Stimulated activated naive CD8-positive, alpha-beta T cell treated with anti-CD3 and anti-CD28 coated beads, Interleukin-15, amount 100 ng/mL, for 72 hours (primary cell): ENCODE results near the gene PIP5K1A.

ENCODE experiments used
- ATAC-seq: fragments of 150-1000 bp; cut with Tn5 transposase; 2 replicates; pipeline ENCODE4 v1.10.0; 2021; ENCODE audit warnings: mild to moderate bottlenecking, moderate library complexity
- DNase-seq, 2 donors: peaks; one replicate each; pipeline ENCODE4 v3.0.0; 2021 to 2022
- H3K27ac Mint-ChIP-seq, 2 donors: one replicate each; pipeline ENCODE4 v1.8.0; 2022; ENCODE audit warnings: mild to moderate bottlenecking in 2 of 2, mixed read lengths in 2 of 2, moderate library complexity in 2 of 2
- H3K27me3 Mint-ChIP-seq: one replicate; pipeline ENCODE4 v1.8.0; 2022; ENCODE audit warnings: mixed read lengths
- H3K4me1 Mint-ChIP-seq: one replicate; pipeline ENCODE4 v1.8.0; 2022; ENCODE audit warnings: mild to moderate bottlenecking, mixed read lengths
- H3K4me3 Mint-ChIP-seq, 2 donors: one replicate each; pipeline ENCODE4 v1.8.0; 2022; ENCODE audit warnings: mild to moderate bottlenecking in 2 of 2, mixed read lengths in 2 of 2, moderate library complexity in 1 of 2
- H3K9me3 Mint-ChIP-seq, 2 donors: one replicate each; pipeline ENCODE4 v1.8.0; 2022; ENCODE audit warnings: mixed read lengths in 2 of 2

PIP5K1A gene

GRCh38 chr1:151211972-151212705 lies 13.8 kb downstream of the PIP5K1A start:
- Mint-ChIP-seq H3K27me3 (no peaks in the 10 kb centered on the region), H3K9me3 (no peaks in the 10 kb centered on the region), H3K4me3 (peak overlapping the region in 1 of 2 donors; percentile 33), H3K4me1 (peaks cover 40% of the 10 kb centered on the region), H3K27ac (peak overlapping the region; percentile 42 to 64)
- ATAC-seq (no peak), DNase-seq (no peak)

GRCh38 chr1:151213560-151213959 lies 15.2 kb downstream of the PIP5K1A start:
- Mint-ChIP-seq H3K4me3 (no peak overlapping the region), H3K27me3 (no peaks in the 10 kb centered on the region), H3K27ac (peak overlapping the region in 1 of 2 donors; percentile 11), H3K9me3 (no peaks in the 10 kb centered on the region), H3K4me1 (peaks cover 40% of the 10 kb centered on the region)
- no peak for DNase-seq
- no peak for ATAC-seq

GRCh38 chr1:151221616-151222015 lies 23.3 kb downstream of the PIP5K1A start:
- H3K27me3 Mint-ChIP-seq: no peaks in the 10 kb centered on the region
- no peak overlapping the region for H3K27ac Mint-ChIP-seq
- H3K4me1 Mint-ChIP-seq: peaks cover 9% of the 10 kb centered on the region
- DNase-seq: no peak
- ATAC-seq: no peak
- H3K9me3 Mint-ChIP-seq: no peaks in the 10 kb centered on the region
- no peak overlapping the region for H3K4me3 Mint-ChIP-seq

- H3K9me3 Mint-ChIP-seq: no peaks in the 10 kb centered on the region
- DNase-seq: no peak
- H3K4me1 Mint-ChIP-seq: peaks cover 8% of the 10 kb centered on the region
- H3K4me3 Mint-ChIP-seq: no peak overlapping the region
- no peak for ATAC-seq
- no peaks in the 10 kb centered on the region for H3K27me3 Mint-ChIP-seq
- no peak overlapping the region for H3K27ac Mint-ChIP-seq
Observed at GRCh38 chr1:151222130-151222529, 23.8 kb downstream of the PIP5K1A start.

GRCh38 chr1:151235235-151235634 lies 36.9 kb downstream of the PIP5K1A start:
- no peak for DNase-seq
- H3K27ac Mint-ChIP-seq: no peak overlapping the region
- no peak overlapping the region for H3K4me3 Mint-ChIP-seq
- no peaks in the 10 kb centered on the region for H3K27me3 Mint-ChIP-seq
- ATAC-seq: no peak
- no peaks in the 10 kb centered on the region for H3K4me1 Mint-ChIP-seq
- H3K9me3 Mint-ChIP-seq: no peaks in the 10 kb centered on the region

- H3K4me3 Mint-ChIP-seq: no peak overlapping the region
- H3K9me3 Mint-ChIP-seq: no peaks in the 10 kb centered on the region
- H3K27me3 Mint-ChIP-seq: no peaks in the 10 kb centered on the region
- ATAC-seq: no peak
- peak overlapping the region in 1 of 2 donors; percentile 5 for H3K27ac Mint-ChIP-seq
- no peak for DNase-seq
- no peaks in the 10 kb centered on the region for H3K4me1 Mint-ChIP-seq
Observed at GRCh38 chr1:151237678-151238466, 39.5 kb downstream of the PIP5K1A start.

- H3K27ac Mint-ChIP-seq: no peak overlapping the region
- ATAC-seq (no peak), DNase-seq (no peak)
- H3K4me1 Mint-ChIP-seq: no peaks in the 10 kb centered on the region
- no peaks in the 10 kb centered on the region for H3K27me3 Mint-ChIP-seq
- no peaks in the 10 kb centered on the region for H3K9me3 Mint-ChIP-seq
- no peak overlapping the region for H3K4me3 Mint-ChIP-seq
Observed at GRCh38 chr1:151238467-151238739, 40.1 kb downstream of the PIP5K1A start.

GRCh38 chr1:151242442-151242841 lies 44.1 kb downstream of the PIP5K1A start:
- Mint-ChIP-seq H3K4me1 (no peaks in the 10 kb centered on the region), H3K27me3 (no peaks in the 10 kb centered on the region)
- ATAC-seq: no peak

GRCh38 chr1:151243683-151244216 lies 45.4 kb downstream of the PIP5K1A start:
- Mint-ChIP-seq H3K27me3 (no peaks in the 10 kb centered on the region), H3K9me3 (no peaks in the 10 kb centered on the region), H3K4me3 (no peak overlapping the region), H3K27ac (no peak overlapping the region), H3K4me1 (no peaks in the 10 kb centered on the region)
- ATAC-seq (no peak), DNase-seq (no peak)

More at GRCh38 chr1:151242442-151242841, 44.1 kb downstream of the PIP5K1A start:
- Mint-ChIP-seq H3K9me3 (no peaks in the 10 kb centered on the region), H3K4me3 (no peak overlapping the region), H3K27ac (peak overlapping the region in 1 of 2 donors; percentile 64)
- no peak for DNase-seq

- Mint-ChIP-seq H3K9me3 (no peaks in the 10 kb centered on the region), H3K4me3 (no peak overlapping the region), H3K27ac (peak overlapping the region in 1 of 2 donors; percentile 4), H3K27me3 (no peaks in the 10 kb centered on the region), H3K4me1 (no peaks in the 10 kb centered on the region)
- DNase-seq (no peak), ATAC-seq (no peak)
Observed at GRCh38 chr1:151246786-151247185, 48.4 kb downstream of the PIP5K1A start.

GRCh38 chr1:151251656-151252470 lies 53.5 kb downstream of the PIP5K1A start:
- no peaks in the 10 kb centered on the region for H3K27me3 Mint-ChIP-seq
- H3K4me3 Mint-ChIP-seq: no peak overlapping the region
- peak; percentile 54 to 66 for DNase-seq
- H3K4me1 Mint-ChIP-seq: peaks cover 14% of the 10 kb centered on the region
- no peaks in the 10 kb centered on the region for H3K9me3 Mint-ChIP-seq
- H3K27ac Mint-ChIP-seq: no peak overlapping the region
- peak; percentile 68 for ATAC-seq

- no peaks in the 10 kb centered on the region for H3K27me3 Mint-ChIP-seq
- H3K4me3 Mint-ChIP-seq: peak within 1 kb of the TSS; percentile 81 to 99
- H3K4me1 Mint-ChIP-seq: peaks cover 30% of the 10 kb centered on the region
- peak within 1 kb of the TSS; percentile 96 to 99 for H3K27ac Mint-ChIP-seq
- DNase-seq (peak; percentile 87 to 94), ATAC-seq (peak; percentile 98)
- no peaks in the 10 kb centered on the region for H3K9me3 Mint-ChIP-seq
Observed at GRCh38 chr1:151254217-151255213, 56.2 kb downstream of the PIP5K1A start, which contains the start of gene PSMD4. Gene PSMD4, plus strand, starts transcription at chr1:151254734. Its CDS starts 49 bp downstream, at chr1:151254783.

- peak overlapping the region; percentile 96 to 99 for H3K27ac Mint-ChIP-seq
- H3K27me3 Mint-ChIP-seq: no peaks in the 10 kb centered on the region
- no peak for DNase-seq
- no peak for ATAC-seq
- no peaks in the 10 kb centered on the region for H3K9me3 Mint-ChIP-seq
- H3K4me1 Mint-ChIP-seq: peaks cover 30% of the 10 kb centered on the region
- H3K4me3 Mint-ChIP-seq: peak overlapping the region; percentile 81 to 99
Observed at GRCh38 chr1:151255381-151255780, 57.0 kb downstream of the PIP5K1A start.

GRCh38 chr1:151259351-151259750 lies 61.0 kb downstream of the PIP5K1A start:
- ATAC-seq: no peak
- peaks cover 30% of the 10 kb centered on the region for H3K4me1 Mint-ChIP-seq
- no peaks in the 10 kb centered on the region for H3K27me3 Mint-ChIP-seq
- peak overlapping the region; percentile 22 to 63 for H3K27ac Mint-ChIP-seq
- DNase-seq: no peak
- H3K4me3 Mint-ChIP-seq: no peak overlapping the region
- H3K9me3 Mint-ChIP-seq: no peaks in the 10 kb centered on the region
